SK-N-SH (cell line): Measurements from ENCODE around the gene TMEM213. TPM values are rescaled to one million over a fixed set of nuclear protein-coding genes. Genes with fewer than 3 reads are reported as not detected.

Experiments used
- CTCF ChIA-PET: fragments of 300-600, 350-600 bp; formaldehyde crosslinking; extraction: SDS; loops from one replicate; lab custom pipeline; 2021; lab: Yijun Ruan, JAX
- POLR2A ChIA-PET: fragments of 350-600 bp; sonication (Branson Sonifier 250); formaldehyde crosslinking; extraction: SDS; loops from one replicate; lab custom pipeline; 2020; ENCODE audit warnings: antibody characterized with exemption, inconsistent platforms; lab: Yijun Ruan, JAX
- DNase-seq: peaks from one replicate; pipeline ENCODE4 v3.0.0; 2012
- H2AFZ ChIP-seq: fragments of 200-600 bp; sonication (generic); 2 replicates; pipeline ENCODE4 v1.8.1; 2016; ENCODE audit warnings: antibody characterized with exemption, mild to moderate bottlenecking, low read depth
- H3F3A ChIP-seq: fragments of 200-600 bp; sonication (generic); replicated peaks from 2 replicates; pipeline ENCODE3; 2016; ENCODE audit warnings: antibody characterized with exemption, mild to moderate bottlenecking; ENCODE audit not compliant: insufficient read depth
- H3K27ac ChIP-seq, 2 experiments: fragments of 200-500 bp in 1 of 2; fragments of 200-600 bp in 1 of 2; sonication (Bioruptor generic) in 1 of 2; sonication (generic), shearing (Covaris generic) in 1 of 2; 2 replicates each; pipeline versions ENCODE4 v1.5.1 to v1.6.1; 2014 to 2016; ENCODE audit warnings: low read depth in 2 of 2, inconsistent platforms in 1 of 2, low read length in 1 of 2, mild to moderate bottlenecking in 1 of 2, mixed read lengths in 1 of 2
- H3K27me3 ChIP-seq: fragments of 200-600 bp; sonication (generic), shearing (Covaris generic); 2 replicates; pipeline ENCODE4 v1.6.1; 2016; ENCODE audit warnings: mixed run types; ENCODE audit not compliant: insufficient read depth
- H3K36me3 ChIP-seq, 2 experiments: fragments of 200-500 bp in 1 of 2; fragments of 200-600 bp in 1 of 2; sonication (Bioruptor generic) in 1 of 2; sonication (generic) in 1 of 2; replicated peaks in 1 of 2; 2 replicates each; pipeline versions ENCODE3 to v1.5.1; 2014 to 2016; ENCODE audit warnings: low read length in 1 of 2, mild to moderate bottlenecking in 1 of 2; ENCODE audit not compliant: insufficient read depth in 2 of 2, control insufficient read depth in 1 of 2
- H3K4me1 ChIP-seq, 2 experiments: fragments of 200-500 bp in 1 of 2; fragments of 200-600 bp in 1 of 2; sonication (Bioruptor generic) in 1 of 2; sonication (generic), shearing (Covaris generic) in 1 of 2; 2 replicates each; pipeline versions ENCODE4 v1.5.1 to v1.6.1; 2014 to 2016; ENCODE audit warnings: low read depth in 1 of 2, low read length in 1 of 2, mixed run types in 1 of 2; ENCODE audit not compliant: insufficient read depth in 2 of 2, control insufficient read depth in 1 of 2
- H3K4me2 ChIP-seq: fragments of 200-600 bp; sonication (generic), shearing (Covaris generic); 2 replicates; pipeline ENCODE4 v1.6.1; 2017; ENCODE audit warnings: mixed run types
- H3K4me3 ChIP-seq, 2 experiments: fragments of 200-500 bp in 1 of 2; fragments of 200-600 bp in 1 of 2; sonication (Bioruptor generic) in 1 of 2; sonication (generic), shearing (Covaris generic) in 1 of 2; 2 replicates each; pipeline versions ENCODE4 v1.5.1 to v1.8.1; 2014 to 2016; ENCODE audit warnings: low read depth in 2 of 2, inconsistent platforms in 1 of 2, low read length in 1 of 2, mild to moderate bottlenecking in 1 of 2, mixed read lengths in 1 of 2, moderate library complexity in 1 of 2
- H3K79me2 ChIP-seq: fragments of 200-600 bp; sonication (generic); 2 replicates; pipeline ENCODE4 v1.8.1; 2017; ENCODE audit warnings: mild to moderate bottlenecking; ENCODE audit not compliant: insufficient read depth
- H3K9ac ChIP-seq: fragments of 200-600 bp; sonication (generic); 2 replicates; pipeline ENCODE4 v1.6.1; 2017; ENCODE audit warnings: mixed run types
- H3K9me2 ChIP-seq: fragments of 200-600 bp; sonication (generic); 2 replicates; pipeline ENCODE4 v1.6.1; 2017; ENCODE audit warnings: mixed run types
- H3K9me3 ChIP-seq: fragments of 200-600 bp; sonication (generic); 2 replicates; pipeline ENCODE4 v1.6.1; 2017; ENCODE audit warnings: mixed run types, mild to moderate bottlenecking, moderate library complexity
- H4K20me1 ChIP-seq: fragments of 200-600 bp; sonication (generic); 2 replicates; pipeline ENCODE4 v1.6.1; 2017; ENCODE audit warnings: mild to moderate bottlenecking, mixed run types; ENCODE audit not compliant: insufficient read depth
- CTCF ChIP-seq: fragments of 200-600 bp; sonication (generic); IDR thresholded peaks from 2 replicates; pipeline ENCODE4 v1.6.1; 2017; ENCODE audit warnings: antibody characterized with exemption, mild to moderate bottlenecking, moderate library complexity
- ELF1 ChIP-seq: IDR thresholded peaks from 2 replicates; pipeline ENCODE4 v1.4.0; 2012
- EP300 ChIP-seq, 2 experiments: IDR thresholded peaks; 2 replicates each; pipeline versions ENCODE4 v1.4.0 to v1.6.1; 2012; ENCODE audit warnings: borderline replicate concordance in 1 of 2, low read depth in 1 of 2, low read length in 1 of 2
- FOSL2 ChIP-seq: IDR thresholded peaks from 2 replicates; pipeline ENCODE4 v1.4.0; 2012; ENCODE audit warnings: low read depth, mild to moderate bottlenecking, moderate library complexity, borderline replicate concordance
- FOXJ3 ChIP-seq: sonication (generic); formaldehyde crosslinking; IDR thresholded peaks from 2 replicates; pipeline ENCODE4 v1.5.1; 2020; ENCODE audit warnings: mild to moderate bottlenecking, missing genetic modification reagents
- GABPA ChIP-seq: IDR thresholded peaks from 2 replicates; pipeline ENCODE4 v1.4.0; 2012; ENCODE audit warnings: low read depth, mild to moderate bottlenecking
- GATA2 ChIP-seq: sonication (generic); formaldehyde crosslinking; IDR thresholded peaks from 2 replicates; pipeline ENCODE4 v1.5.0; 2020; ENCODE audit warnings: mild to moderate bottlenecking, missing genetic modification reagents
- NFIC ChIP-seq: IDR thresholded peaks from 2 replicates; pipeline ENCODE4 v1.4.0; 2012; ENCODE audit warnings: borderline replicate concordance
- POLR2AphosphoS5 ChIP-seq: IDR thresholded peaks from 2 replicates; pipeline ENCODE4 v1.6.1; 2012; ENCODE audit warnings: low read depth, low read length
- RFX5 ChIP-seq: IDR thresholded peaks from 2 replicates; pipeline ENCODE4 v1.6.1; 2012; ENCODE audit warnings: mild to moderate bottlenecking, improper control_type of control experiment, low read length
- RXRA ChIP-seq: IDR thresholded peaks from 2 replicates; pipeline ENCODE4 v1.4.0; 2012; ENCODE audit warnings: low read depth, mild to moderate bottlenecking, borderline replicate concordance
- SIN3A ChIP-seq: IDR thresholded peaks from 2 replicates; pipeline ENCODE4 v1.6.1; 2012; ENCODE audit warnings: low read depth, mild to moderate bottlenecking, low read length, moderate library complexity, borderline replicate concordance
- TAF1 ChIP-seq: IDR thresholded peaks from 2 replicates; pipeline ENCODE4 v1.6.1; 2012; ENCODE audit warnings: low read depth, mild to moderate bottlenecking, low read length, moderate library complexity, borderline replicate concordance
- TEAD4 ChIP-seq: IDR thresholded peaks from 2 replicates; pipeline ENCODE4 v1.4.0; 2012; ENCODE audit warnings: mild to moderate bottlenecking, borderline replicate concordance; ENCODE audit not compliant: insufficient read depth
- YY1 ChIP-seq: IDR thresholded peaks from 2 replicates; pipeline ENCODE4 v1.4.0; 2012; ENCODE audit warnings: low read depth, mild to moderate bottlenecking
- WGBS: methylation state at CpG from one replicate; pipeline ENCODE4 v1.1.6; 2017; ENCODE audit warnings: low lambda C conversion rate; 5-methylcytosine and 5-hydroxymethylcytosine counted together
- polyA plus RNA-seq, 3 experiments: library from polyadenylated mRNA; depleted of rRNA; stranded (reverse); fragments of >200 nt; gene quantifications; 2 replicates each; pipeline ENCODE4 v1.2.3, GENCODE V29; 2012
- TF ChIP-seq, protein P1 (sequence below): fragments of 150-350 bp; IDR thresholded peaks from 2 replicates; pipeline ENCODE4 v1.6.1; 2017; ENCODE audit warnings: antibody characterized with exemption, low read length, low read depth, borderline replicate concordance
- TF ChIP-seq, protein P2 (sequence below): fragments of 150-350 bp; IDR thresholded peaks from 2 replicates; pipeline ENCODE4 v1.6.1; 2016; ENCODE audit warnings: mild to moderate bottlenecking, low read depth, low read length

Gene TMEM213
- polyA plus RNA-seq, 1 of the 3 experiments (the other 2 are of a cell fraction): not detected

DNA sequence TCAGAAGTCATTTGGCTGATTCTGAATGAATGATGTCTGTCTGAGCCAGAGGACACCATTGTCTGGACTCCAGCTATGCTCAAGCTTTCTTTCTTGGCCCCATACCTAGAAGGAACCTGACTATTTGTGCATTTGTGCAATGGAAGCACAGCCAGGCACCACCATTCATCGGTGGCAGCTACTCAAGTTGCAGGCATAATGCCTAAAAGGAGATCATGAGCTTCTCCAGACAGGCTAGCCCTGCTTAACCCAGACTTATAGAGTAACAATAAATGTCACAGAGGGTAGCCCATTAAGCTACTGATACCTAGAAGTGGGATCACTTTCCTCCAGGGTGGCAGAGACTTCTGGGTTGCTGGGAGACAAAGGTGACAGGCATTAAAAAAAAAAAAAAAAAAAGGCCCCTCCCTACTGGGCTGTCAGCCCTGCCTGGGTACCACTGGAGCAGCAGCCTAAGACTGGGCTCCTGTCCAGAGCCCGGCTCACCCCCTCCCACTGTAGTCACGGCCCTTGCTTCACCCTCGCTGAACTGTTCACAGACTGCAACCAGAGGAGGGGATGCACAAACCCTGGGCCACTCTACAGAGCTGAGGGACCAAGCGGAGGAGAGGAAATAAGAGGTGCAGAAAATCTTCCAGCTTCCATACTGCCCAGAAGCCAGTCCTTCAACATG, 75.6 kb downstream of the TMEM213 start:
- 71% methylated on average over 5 of the region's 5 CpGs for WGBS
- Histone ChIP-seq H2AFZ (no peak overlapping the region), H3K79me2 (no peaks in the 10 kb centered on the region), H3K27me3 (no peaks in the 10 kb centered on the region), H3K4me2 (no peak overlapping the region), H3K36me3 (peaks cover 12 to 29% of the 10 kb centered on the region in 2 experiments), H3K27ac (no peak overlapping the region), H3K4me3 (no peak overlapping the region), H3K9me3 (no peaks in the 10 kb centered on the region), H3F3A (peaks cover 28% of the 10 kb centered on the region), H3K9me2 (no peaks in the 10 kb centered on the region), H3K9ac (no peak overlapping the region), H4K20me1 (0 out of 2 replicates have a peak, but pooled peaks cover 6% of the 10 kb centered on the region), H3K4me1 (peaks cover 0 to 6% of the 10 kb centered on the region in 2 experiments; a peak in 2 of 4 replicates)
- ChIA-PET CTCF (interaction anchor here (0.6 to 7.3 kb wide), 5 partner anchors 12 to 201 kb away, joined by 3 to 57 read pairs (median 5); no protein-coding TSS in a partner anchor), POLR2A (interaction anchor here (1.0 kb wide), 1 partner anchor 13 kb away, joined by 4 read pairs; no protein-coding TSS in a partner anchor)
- no peak for DNase-seq
- TF ChIP-seq TAF1 (no peak), POLR2AphosphoS5 (no peak), RFX5 (no peak), GABPA (no peak), YY1 (no peak), TEAD4 (no peak), EP300 (IDR thresholded peaks at IDR 0.05; ENCODE audit: borderline replicate concordance in 1 of 2, low read depth in 1 of 2, low read length in 1 of 2) (no peak), RXRA (no peak), FOXJ3 (no peak), NFIC (no peak), GATA2 (CRISPR knock-in tag) (no peak), SIN3A (no peak), CTCF (no peak), ELF1 (no peak), FOSL2 (no peak)
- TF ChIP-seq, protein P1, sequence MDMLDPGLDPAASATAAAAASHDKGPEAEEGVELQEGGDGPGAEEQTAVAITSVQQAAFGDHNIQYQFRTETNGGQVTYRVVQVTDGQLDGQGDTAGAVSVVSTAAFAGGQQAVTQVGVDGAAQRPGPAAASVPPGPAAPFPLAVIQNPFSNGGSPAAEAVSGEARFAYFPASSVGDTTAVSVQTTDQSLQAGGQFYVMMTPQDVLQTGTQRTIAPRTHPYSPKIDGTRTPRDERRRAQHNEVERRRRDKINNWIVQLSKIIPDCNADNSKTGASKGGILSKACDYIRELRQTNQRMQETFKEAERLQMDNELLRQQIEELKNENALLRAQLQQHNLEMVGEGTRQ: no peak
- TF ChIP-seq, protein P2, sequence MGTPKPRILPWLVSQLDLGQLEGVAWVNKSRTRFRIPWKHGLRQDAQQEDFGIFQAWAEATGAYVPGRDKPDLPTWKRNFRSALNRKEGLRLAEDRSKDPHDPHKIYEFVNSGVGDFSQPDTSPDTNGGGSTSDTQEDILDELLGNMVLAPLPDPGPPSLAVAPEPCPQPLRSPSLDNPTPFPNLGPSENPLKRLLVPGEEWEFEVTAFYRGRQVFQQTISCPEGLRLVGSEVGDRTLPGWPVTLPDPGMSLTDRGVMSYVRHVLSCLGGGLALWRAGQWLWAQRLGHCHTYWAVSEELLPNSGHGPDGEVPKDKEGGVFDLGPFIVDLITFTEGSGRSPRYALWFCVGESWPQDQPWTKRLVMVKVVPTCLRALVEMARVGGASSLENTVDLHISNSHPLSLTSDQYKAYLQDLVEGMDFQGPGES: no peak
